GM18909 (cell line): ENCODE measurements around the gene KLF18.
"Not testable (repeated sequence)": the region's sequence is repeated elsewhere in the genome, so short reads cannot be mapped to it uniquely, and the experiment has no call there.

Experiments used
- ATAC-seq: cut with Tn5 transposase; IDR thresholded peaks from one replicate; pipeline ENCODE4 v1.9.1; 2021; ENCODE audit warnings: mild to moderate bottlenecking; ENCODE audit not compliant: unreplicated experiment, poor library complexity

The KLF18 gene

GRCh38 chr1:44141531-44141930 is at the start of gene KLF18:
Gene KLF18, minus strand, starts transcription at chr1:44141631. Its CDS starts 0 bp downstream, at chr1:44141631.
- ATAC-seq: no peak

DNA sequence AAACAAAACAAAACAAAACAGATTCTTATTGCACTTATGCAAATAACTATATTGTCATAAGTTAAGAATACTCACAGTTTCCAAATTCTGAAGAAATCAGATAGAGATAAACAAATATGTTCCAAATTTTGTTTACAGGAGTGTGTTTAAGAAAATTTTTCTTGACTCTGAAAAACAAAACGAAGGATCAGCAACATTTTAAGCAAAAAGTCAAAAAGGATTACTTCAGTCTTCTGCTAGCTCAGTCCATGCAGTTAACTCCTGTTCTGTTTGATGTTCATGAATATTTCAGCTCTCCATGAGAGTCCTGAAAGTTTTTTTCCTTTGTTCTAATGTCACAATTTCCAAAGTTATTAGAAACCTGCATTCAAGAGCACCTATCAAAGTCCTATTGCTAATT is 33.2 kb upstream of the KLF18 start:
- ATAC-seq: no peak

- ATAC-seq: no peak
Measured at GRCh38 chr1:44170281-44170823, 28.9 kb upstream of the KLF18 start.

GRCh38 chr1:44168520-44169098 is 27.2 kb upstream of the KLF18 start:
- no peak for ATAC-seq

GRCh38 chr1:44161546-44161945 is 20.1 kb upstream of the KLF18 start:
- no peak for ATAC-seq

DNA sequence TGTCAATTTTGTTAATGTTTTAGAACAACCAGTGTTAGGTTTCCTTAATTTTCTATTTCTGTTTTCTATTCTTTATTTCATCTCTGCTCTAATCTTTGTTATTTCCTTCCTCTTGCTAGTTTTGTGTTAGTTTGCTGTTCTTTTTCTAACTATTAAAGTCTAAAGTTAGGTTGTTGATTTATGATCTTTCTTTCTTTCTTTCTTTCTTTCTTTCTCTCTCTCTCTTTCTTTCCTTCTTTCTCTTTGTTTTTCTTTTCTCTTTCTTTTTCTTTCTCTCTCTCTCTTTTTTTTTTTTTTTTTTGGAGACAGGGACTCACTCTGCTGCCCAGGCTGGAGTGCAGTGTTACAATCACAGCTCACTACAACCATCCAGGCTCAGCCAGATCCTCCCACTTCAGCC is 17.4 kb upstream of the KLF18 start:
- ATAC-seq: no peak

DNA sequence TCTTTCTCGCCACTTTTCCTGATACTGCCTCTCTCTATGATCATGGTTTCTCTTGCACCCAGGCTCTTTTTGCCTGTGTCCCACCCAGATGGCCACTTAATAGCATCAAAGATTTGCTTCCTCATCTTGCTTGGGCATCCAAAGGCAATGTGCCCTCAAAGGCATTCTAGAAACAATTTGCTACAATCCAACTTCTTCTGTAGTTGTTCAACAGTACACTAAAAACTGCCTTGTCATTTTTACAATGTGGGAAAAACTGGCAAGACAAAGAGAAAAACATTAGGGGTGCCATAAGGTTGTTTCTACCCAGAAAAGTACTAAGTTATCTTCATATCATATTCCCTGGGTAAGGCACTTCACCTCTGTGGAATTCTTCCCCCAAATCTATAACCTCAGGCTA is 16.5 kb upstream of the KLF18 start:
- no peak for ATAC-seq

DNA sequence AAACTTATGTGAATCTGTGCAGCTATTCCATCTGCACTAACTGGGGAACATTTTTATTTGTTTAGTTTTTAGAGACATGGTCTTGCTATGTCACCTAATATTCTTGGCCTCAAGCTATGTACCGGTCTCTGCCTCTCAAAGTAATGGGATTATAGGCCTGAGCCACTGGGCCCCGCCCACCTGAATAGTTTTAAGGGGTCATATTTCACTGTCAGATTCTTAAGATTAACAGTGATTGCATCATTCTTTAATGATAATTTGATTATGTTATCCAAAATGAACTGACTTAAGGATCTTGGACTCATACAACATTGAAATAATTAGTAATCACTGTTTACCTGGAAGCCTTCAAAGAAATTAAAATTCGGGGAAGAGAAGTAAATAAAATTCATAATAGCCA is 12.6 kb upstream of the KLF18 start:
- ATAC-seq: no peak

- no peak for ATAC-seq
Measured at GRCh38 chr1:44152692-44153091, 11.3 kb upstream of the KLF18 start.

DNA sequence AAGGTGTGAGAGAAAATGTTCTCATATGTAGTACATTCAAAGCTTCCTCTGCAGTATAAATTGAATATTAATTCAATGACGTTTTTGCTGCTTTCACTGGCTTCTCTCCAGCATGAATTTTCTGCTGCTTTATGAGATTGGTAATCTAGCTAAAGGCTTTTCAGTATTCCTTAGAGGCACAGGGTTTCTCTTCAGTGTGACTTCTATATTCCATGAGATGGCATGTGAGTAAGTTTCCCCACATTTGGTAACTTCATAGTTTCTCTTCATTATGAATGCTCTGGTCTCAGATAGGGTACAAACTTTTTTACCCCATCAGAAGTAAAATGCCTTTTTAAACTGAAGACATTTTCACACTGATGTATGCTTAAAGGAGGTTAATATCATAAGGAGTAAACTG is 10.4 kb upstream of the KLF18 start:
- no peak for ATAC-seq

- no peak for ATAC-seq
Measured at GRCh38 chr1:44151332-44151731, 9.9 kb upstream of the KLF18 start.

- no peak for ATAC-seq
Measured at GRCh38 chr1:44147582-44147981, 6.2 kb upstream of the KLF18 start.

DNA sequence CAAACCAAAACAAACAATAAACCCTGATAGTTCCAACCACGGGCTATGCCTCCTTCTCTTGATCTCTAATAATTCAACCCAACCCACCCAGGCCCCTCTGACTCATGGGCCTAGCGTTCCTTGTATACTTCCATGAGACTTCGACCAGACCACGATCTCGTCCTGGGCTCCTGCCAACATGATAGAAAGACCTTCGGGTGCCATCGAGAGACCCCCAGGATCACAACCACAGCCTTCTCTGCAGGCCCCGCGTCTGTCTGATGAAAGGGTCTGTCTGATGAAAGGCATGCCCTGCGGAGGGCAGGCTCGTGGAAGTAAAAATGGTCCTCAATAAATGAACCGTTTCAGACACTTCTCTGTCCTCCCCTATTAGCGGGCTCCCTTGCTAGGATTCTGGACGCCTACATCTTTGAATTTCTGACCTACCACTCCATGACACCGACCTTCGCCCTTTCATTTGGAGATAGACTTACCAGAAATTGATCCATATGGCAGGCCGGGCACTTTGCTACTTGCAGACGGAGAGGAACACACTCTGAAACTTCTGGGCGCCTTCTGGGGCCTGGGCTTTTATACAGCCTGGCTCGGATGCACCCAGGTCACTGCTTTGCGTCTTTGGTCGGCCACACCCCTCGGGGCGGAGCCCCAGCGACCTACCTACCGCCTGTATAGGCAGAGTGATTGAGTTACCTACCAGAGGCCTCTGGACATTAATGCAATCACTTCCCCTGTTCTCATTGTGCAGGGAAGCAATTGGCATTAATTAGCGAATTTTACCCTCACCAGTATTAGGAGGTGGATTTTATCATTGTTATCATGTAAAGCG is 5.3 kb upstream of the KLF18 start:
- no peak for ATAC-seq

DNA sequence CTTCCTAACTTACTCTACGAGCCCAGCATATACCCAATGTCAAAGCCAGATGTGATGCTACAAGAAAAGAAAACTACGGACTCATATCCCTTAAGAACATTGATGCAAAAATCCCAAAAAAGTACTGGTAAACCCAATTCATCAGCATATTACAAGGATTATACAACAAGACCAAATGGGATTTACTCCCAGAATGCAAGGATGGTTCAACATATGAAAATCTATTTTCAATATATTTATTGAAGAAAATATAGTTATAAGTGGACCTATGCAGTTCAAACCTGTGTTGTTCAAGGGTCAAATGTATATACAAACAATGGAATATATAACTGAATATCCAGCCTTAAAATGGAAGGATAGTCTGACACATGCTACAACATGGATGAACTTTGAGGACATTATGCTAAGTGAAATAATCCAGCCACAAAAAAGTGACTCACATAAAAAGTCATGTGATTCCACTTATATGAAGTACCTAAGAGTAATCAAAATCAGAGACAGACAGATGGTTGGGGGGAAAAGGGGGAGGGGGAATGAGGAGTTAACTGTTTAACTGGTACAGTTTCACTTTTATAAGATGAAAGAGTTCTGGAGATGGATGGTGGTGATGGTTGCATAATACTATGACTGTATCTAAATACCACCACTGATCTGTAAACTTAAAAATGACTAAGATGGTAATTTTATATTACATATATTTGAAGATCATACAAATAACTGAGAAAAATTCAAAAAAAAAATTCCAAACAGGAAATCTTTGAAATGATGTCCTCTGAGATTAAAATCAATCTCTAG is 3.7 kb upstream of the KLF18 start:
- no peak for ATAC-seq

- ATAC-seq: not testable (repeated sequence)
Measured at GRCh38 chr1:44139565-44139964, 1.9 kb downstream of the KLF18 start.

- no peak for ATAC-seq
Measured at GRCh38 chr1:44138239-44138638, 3.2 kb downstream of the KLF18 start.

- ATAC-seq: no peak
Measured at GRCh38 chr1:44135886-44136285, 5.5 kb downstream of the KLF18 start.

GRCh38 chr1:44134071-44134920 is 7.1 kb downstream of the KLF18 start:
- ATAC-seq: no peak

GRCh38 chr1:44131411-44131810 is 10.0 kb downstream of the KLF18 start:
- no peak for ATAC-seq
